ENCODE data around the gene PELO.

GRCh38 chr5:52740007-52740406, 47.7 kb upstream of the PELO start:
- no peak for TF ChIP-seq CTCF (IDR thresholded peaks at IDR 0.05)
- no peak for TF ChIP-seq POLR2A (IDR thresholded peaks at IDR 0.05)
